AG10803 (cell line): ENCODE results near the gene LRP4.

Source experiments
- DNase-seq: peaks from one replicate; pipeline ENCODE4 v3.0.0; 2010; ENCODE audit warnings: low read depth
- H3K4me3 ChIP-seq: 2 replicates; pipeline ENCODE4 v1.5.1; 2011; ENCODE audit warnings: mild to moderate bottlenecking, low read length, control low read depth
- TF ChIP-seq, protein P1 (sequence below): conservative IDR thresholded peaks from 2 replicates; pipeline ENCODE4 v1.5.1; 2011; ENCODE audit warnings: mild to moderate bottlenecking, low read length, control low read depth, inconsistent platforms

The LRP4 gene

GRCh38 chr11:46858920-46859546 is 59.3 kb downstream of the LRP4 start:
- TF ChIP-seq, protein P1, sequence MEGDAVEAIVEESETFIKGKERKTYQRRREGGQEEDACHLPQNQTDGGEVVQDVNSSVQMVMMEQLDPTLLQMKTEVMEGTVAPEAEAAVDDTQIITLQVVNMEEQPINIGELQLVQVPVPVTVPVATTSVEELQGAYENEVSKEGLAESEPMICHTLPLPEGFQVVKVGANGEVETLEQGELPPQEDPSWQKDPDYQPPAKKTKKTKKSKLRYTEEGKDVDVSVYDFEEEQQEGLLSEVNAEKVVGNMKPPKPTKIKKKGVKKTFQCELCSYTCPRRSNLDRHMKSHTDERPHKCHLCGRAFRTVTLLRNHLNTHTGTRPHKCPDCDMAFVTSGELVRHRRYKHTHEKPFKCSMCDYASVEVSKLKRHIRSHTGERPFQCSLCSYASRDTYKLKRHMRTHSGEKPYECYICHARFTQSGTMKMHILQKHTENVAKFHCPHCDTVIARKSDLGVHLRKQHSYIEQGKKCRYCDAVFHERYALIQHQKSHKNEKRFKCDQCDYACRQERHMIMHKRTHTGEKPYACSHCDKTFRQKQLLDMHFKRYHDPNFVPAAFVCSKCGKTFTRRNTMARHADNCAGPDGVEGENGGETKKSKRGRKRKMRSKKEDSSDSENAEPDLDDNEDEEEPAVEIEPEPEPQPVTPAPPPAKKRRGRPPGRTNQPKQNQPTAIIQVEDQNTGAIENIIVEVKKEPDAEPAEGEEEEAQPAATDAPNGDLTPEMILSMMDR, result no peak
- DNase-seq, result no peak
- H3K4me3 ChIP-seq, result no peak overlapping the region

- TF ChIP-seq, protein P1, result no peak
- H3K4me3 ChIP-seq, result no peak overlapping the region
- no peak for DNase-seq
Observed at GRCh38 chr11:46857666-46858065, 60.7 kb downstream of the LRP4 start.

DNA sequence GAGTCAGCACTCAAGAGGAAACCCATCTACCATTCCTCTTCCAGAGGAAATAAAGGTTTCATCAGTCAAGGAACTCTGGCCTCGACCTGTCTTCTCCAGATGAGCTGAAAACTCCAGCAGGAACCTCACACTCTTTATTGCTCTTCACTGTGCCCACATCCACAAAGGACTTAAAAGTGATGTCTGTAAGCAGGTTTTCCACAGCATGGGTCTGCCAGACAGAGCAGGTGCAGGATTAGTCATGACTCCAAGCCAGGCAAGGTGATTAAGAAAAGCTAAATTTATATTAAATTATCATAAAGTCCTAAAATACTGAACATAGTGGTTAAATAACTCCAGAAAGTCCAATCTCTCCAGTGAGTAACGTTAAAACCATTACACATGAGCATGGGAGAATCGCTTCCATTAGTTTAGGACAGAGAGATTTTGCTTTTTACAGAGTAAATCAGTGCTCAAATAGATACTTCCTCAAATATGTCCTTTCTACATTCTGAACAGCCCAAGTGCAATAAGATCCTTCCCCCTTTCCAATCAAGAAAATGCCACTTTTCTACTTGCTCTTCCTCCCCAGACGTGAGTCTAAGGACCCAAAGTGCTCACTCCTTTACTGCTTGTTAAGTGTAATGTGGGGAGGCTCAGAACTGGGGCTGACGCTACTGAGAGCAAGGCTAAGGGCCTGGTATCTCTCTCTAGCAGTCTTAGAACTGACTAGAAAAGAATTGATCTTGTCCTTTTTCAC is 61.6 kb downstream of the LRP4 start:
- no peak overlapping the region for H3K4me3 ChIP-seq
- TF ChIP-seq, protein P1, result no peak
- DNase-seq, result no peak

DNA sequence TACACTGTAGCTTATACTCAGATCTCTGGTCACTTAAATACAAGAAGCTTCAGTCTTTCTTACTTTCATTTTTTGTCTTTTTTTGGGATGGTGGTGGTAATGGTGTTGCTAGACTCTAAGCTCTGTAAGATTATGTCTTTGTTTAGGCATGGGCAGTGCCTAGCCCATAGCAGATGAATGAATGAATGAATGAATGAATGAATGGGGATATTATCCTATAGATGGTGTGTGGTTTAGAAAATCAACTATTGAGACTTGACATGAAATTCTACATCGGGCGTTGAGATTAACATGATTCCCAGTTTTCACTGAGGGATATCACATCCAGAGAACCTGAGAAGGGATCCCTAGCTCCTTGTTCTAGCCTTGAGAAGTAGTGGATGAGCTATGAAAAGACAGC is 62.5 kb downstream of the LRP4 start:
- TF ChIP-seq, protein P1, result no peak
- H3K4me3 ChIP-seq, result no peak overlapping the region
- DNase-seq, result no peak

- H3K4me3 ChIP-seq, result no peak overlapping the region
- TF ChIP-seq, protein P1, result no peak
- no peak for DNase-seq
Observed at GRCh38 chr11:46855167-46855566, 63.2 kb downstream of the LRP4 start.

DNA sequence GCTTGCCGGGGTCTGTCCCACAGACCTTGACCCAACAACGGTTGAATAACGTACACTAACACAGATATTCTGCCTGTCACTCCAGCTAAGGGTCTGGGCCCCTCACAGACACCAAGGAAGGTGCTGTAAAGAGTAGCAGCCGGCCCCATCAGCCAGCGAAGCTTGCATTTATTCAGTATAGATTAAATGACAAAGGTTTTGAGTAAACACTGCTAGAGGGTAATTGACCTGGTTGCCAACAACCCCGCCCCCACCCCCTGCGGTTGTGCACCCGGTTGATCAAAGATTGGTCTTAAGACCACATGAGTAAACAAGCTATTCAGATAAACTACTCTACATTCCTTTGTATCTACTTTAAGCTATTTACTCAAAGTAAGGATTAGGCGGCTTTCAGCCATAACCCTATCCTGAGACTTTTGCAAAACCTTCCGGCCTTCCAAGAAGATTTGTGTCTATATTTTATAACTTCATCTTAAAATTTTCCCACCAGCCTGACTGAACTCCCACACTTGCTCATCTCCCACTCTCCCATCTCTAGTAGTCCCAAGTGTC is 67.4 kb downstream of the LRP4 start:
- no peak for DNase-seq
- TF ChIP-seq, protein P1, result no peak
- no peak overlapping the region for H3K4me3 ChIP-seq

DNA sequence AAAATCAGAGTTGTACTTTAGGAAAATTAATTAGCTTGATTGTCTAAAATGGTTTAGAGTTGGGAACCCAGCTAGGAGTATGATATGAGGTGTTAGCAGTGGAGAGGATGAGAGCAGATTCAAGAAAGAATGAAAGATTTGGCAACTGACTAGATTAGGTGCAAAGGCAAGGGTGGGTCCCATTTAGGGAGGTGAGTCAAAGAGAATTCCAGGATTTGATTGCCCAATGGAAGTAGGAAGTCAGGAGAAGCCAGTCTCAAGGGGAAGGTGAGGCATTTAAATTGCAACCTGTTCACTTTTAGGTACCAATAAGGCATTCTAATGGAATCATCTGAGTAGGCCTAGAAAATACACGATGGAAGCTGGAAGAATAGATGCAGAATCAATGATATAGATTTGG is 68.7 kb downstream of the LRP4 start:
- H3K4me3 ChIP-seq, result no peak overlapping the region
- TF ChIP-seq, protein P1, result no peak
- no peak for DNase-seq
